ENCODE results near the gene ROGDI.

ROGDI gene, protein sequence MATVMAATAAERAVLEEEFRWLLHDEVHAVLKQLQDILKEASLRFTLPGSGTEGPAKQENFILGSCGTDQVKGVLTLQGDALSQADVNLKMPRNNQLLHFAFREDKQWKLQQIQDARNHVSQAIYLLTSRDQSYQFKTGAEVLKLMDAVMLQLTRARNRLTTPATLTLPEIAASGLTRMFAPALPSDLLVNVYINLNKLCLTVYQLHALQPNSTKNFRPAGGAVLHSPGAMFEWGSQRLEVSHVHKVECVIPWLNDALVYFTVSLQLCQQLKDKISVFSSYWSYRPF

DNA sequence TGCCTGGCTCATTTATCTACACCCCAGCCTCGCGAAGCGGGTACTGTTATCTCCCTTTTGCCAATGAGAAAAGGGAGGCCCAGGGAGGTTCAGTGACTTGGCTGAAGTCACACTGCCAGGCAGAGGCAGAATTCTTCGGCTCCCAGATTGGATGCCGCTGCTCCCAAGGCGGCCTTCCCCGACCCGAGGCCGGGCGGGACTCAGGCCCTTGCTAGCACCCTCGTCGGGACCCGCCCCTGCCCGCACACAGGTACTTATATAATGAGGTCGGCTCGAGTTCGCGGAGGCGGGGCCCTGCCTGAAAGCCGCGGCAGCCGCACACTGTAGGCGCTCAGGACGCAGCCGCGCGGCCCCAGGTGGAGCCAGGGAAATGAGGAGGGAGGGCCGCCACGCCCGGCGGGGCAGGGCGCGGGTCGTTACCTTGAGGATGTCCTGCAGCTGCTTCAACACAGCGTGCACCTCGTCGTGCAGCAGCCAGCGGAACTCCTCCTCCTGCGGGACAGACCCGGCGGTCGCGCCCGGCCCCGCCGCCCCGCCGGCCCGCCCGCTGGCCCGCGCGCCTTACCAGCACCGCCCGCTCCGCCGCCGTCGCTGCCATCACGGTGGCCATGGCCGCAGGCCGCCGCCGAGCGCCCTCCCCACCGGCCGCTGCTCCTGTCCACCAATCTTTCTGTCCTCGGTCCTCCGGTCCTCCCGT, at the start of gene ROGDI:
TSS of gene ROGDI (minus strand) at position 672 of the 697 bp plus-strand sequence. CDS start at position 610, 62 bp downstream.
- DNase-seq (ENCODE audit: low read depth in 2 of 2), result peak; percentile 38 to 41

DNA sequence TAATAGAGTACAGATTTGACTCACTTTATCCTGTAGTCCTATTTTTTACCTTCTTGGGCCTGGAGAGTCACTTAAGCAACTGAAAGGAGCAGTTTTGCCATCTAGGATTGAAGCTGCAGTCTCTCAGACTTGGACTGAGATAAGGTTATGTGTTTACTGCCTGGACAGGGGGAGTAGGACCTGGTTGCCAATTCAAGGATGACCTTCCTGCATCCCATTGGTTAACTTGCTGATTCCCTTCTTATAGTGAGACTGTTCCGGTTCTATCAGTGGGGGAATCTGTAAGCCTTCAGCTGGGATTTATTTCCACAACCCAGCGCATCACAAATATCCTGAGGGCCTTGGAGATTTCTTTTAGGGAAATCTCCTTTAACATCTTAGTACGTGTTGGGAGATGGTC, 47.8 kb upstream of the ROGDI start:
- no peak for DNase-seq (ENCODE audit: low read depth in 2 of 2)

DNA sequence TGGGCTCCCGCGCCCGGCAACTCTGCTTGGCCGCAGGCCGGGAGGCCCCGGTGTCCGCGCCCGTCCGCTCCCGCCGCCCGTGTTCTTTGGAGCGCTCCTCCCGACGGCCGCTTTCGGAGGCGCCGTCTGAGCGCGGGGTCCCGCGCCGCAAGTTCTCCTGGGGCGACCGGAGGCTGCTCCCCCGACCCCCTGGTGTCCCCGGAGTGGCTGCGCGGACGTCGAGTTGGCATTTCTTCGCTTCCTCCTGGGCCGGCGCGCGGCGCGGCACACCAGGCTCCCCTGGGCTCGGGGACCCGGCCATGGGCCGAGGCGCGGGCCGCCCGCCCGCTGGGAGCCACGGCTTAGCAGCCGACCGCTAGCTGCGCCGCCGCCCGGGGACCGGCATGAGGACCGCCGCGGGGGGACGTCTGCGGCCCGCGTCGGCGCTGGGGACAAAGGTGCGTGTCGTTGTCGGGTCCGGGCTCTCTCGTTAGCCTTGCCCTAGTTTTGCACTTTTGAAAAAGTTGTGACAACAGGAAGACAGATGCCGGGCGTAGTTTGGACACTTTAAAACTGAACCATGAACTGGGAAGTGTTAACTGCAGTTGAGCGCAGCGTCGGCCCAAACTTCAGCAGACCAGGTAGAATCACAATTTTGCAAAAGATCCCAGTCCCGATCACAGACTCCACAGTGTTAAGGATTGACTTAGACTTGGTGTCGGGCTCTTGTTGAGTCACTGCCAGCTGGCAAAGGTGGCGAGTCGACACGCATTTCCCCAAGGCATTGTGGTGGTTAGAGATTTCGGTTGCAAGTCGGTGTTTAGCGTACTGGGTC, 45.5 kb upstream of the ROGDI start:
- no peak for DNase-seq (ENCODE audit: low read depth in 2 of 2)

DNA sequence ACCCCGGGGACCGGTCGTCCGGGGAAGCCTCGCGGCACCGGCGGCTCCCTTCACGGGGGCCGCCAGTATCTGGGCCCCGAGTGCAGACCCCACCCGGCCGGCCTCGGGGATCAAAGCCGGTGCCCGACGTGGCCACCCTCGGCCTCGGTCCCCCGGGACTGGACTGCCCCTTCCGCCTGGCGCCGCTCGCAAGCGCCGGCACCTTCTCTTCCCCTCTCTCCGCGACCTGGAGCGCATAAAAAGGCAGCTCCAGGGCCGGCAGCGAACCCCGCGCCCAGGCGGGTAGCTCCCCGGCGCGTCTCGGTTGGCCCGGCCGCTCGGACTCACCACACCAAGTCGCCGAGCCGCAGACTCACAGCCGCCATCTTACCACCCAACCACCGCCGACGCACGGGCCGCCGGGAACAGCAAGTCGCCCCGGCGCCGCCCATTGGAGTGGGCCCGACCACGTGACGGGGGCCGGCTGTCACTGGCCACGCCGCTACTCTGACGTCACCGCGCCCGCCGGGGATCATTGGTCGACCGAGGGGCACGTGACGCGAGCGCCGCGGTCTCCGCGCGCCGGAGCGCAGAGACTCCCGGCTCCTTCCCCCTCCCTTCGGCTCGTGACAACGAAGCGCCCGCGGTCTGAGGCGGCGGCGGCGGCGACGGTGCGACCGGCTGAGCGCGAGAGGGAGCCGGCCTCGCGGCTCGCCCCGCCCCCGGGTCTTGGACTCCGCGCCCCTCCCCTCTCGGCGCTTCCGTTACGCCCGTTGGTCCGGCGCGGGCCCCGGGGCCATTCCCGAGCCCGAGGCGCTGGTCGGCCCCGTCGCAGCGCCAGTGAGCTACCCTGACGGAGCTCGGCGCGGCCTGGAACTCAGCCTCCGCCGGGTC, 44.7 kb upstream of the ROGDI start, which contains the start of the genes GLYR1 and UBN1:
TSS of gene GLYR1 (minus strand) at position 388 of the 873 bp plus-strand sequence. CDS start at position 365, 23 bp downstream.
TSS of gene UBN1 (plus strand) at position 581 of the 873 bp plus-strand sequence. CDS start 5,437 bp downstream, outside the sequence.
- DNase-seq (ENCODE audit: low read depth in 2 of 2), result peak; percentile 99

DNA sequence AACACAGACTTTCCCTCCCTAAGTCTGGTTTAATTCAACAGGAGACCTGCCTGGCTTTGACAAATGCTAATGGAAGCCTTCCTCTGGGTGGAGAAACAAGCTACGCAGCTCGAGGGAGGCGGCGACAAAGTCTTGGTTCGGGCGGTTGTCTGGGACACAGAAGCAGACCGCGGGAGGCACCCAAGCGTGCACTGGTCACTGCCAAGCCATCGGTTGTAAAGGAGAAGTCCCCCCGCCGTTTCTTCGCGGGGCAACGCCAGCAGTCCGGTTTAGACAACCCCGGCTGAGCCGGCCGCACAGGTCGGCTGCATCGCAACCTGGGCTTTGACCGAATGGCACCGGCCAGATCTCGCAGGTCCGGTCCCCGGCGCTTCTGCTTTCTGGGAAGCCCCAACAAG, 44.1 kb upstream of the ROGDI start:
- no peak for DNase-seq (ENCODE audit: low read depth in 2 of 2)

DNA sequence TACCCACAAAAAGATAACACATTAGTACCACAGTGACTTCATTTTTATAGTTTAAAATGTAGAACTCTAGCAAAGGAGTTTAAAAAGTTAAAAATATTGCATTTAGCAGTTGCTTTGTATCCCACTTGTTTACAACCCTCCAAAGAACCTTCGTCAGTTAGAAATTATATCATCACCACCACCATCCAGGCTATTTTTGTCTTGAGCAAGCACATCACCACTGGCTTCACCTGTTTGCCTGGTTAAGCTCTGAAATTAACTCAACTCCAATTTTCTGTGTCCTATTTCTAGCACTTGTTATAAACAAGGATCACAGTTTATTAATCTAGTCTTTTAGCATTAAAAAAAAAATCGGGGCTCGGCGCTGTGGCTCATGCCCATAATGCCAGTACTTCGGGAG, 38.6 kb upstream of the ROGDI start:
- no peak for DNase-seq (ENCODE audit: low read depth in 2 of 2)

DNA sequence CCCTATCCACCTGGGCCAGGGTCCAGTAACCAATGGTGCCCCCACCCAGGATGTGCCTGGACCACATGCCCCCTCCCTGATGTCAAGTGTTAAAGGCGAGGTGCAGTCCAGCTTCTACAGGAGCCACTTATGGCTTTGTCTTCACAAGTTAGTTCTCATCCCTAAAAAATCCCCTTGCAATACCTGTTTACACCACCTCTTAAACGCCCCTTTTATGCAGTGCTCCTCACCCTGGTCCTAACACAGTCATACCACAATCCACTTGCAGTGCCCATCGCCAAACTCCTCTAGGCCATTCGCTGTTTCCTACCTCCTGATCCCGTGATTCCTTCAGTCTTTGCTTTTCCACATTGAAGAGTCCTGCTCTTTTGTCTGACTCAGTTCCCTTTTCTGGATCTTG, 37.5 kb upstream of the ROGDI start:
- no peak for DNase-seq (ENCODE audit: low read depth in 2 of 2)

DNA sequence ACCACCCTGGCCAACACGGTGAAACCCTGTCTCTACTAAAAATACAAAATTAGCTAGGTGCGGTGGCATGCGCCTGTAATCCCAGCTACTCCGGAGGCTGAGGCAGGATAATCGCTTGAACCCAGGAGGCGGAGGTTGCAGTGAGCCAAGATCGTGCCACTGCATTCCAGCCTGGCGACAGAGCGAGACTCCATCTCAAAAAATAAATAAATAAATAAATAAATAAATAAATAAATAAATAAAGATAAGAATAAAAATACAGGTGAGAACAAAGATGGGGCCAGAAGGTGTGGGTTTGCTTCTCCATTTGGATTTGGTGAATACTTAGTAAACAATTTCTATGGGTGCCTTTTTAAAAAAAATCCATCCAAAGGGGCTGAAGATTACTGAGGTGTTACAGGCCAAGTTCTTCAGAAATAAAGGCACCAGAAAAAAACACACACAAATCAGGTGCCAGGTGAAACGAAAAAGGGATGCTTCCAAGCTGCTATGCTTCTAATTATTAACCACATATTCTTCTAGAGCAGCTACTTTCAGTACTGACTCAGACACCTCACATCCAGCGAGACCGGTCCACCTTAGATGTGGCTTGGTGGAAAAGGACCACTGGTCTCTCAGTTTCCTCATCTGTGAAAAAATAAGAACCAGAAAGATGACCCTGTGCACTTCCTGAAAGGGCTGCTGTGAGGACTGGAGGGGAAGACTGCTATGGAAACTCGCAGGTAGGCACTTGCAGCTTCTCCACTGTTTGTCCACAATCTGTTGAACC, 35.5 kb upstream of the ROGDI start:
- no peak for DNase-seq (ENCODE audit: low read depth in 2 of 2)

DNA sequence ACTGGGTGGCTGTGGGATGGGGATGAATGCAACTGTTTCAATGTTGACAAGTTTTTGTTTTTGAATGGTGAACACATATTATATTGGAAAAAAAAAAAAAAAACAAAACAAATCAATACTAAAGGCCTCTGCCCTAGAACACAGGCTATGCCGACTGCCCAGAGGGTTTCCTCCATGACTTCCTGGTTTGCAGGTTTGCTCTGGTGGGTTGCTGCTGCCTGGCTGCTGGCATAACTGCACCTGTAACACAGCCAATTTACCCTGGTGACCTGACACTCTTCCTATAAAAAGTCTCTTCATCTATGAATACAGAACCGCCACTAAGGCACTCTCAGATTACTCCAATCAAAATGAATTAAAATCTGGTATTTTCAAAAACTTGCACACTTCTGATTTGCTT, 34.3 kb upstream of the ROGDI start:
- no peak for DNase-seq (ENCODE audit: low read depth in 2 of 2)

DNA sequence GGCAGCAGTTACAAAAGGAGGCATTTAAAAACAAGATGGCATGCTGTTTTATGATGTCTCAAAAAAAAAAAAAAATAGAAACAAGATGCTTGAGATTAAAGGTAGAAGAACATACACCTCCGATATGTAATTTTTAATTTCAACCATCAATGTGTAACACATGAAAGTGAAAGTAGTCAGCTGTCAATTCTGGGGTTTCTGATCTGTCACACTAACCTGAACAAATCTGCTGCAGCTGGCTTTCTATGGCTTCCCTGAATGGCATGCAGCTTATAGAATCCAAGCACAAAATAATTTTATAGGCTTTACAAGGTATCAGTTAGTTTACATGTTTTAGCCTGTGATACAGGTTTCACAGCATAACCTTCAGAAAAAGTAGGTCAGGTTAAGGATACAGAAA, 31.2 kb upstream of the ROGDI start:
- no peak for DNase-seq (ENCODE audit: low read depth in 2 of 2)

DNA sequence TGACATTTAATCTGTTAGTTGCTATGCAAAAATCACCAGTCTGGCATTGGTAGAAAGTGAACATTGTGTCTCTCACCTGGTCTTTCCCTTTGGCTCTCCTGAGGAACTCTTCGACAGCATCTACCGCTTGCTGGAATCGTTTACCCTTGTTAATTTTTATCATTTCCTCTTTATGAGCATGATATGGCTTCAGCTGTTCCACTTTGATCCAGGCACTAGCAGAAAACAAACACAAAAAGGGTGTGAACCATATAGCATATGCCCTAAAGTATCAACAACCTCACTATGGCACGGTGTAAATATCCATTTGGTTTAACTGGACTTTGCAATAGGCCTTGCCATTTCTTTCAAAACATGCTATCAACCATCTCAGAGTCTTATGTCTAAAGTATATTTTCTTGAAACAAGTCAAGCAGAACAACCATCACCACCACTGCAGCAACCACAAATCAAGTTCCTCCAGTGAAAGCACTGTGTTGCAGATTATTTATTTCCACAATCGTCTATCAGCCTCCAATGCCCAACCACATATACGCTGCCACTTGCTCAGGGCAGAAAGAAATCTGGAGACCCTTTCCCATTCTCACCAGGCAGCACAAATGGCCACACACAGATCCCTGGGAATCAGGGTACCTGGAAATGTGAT, 30.4 kb upstream of the ROGDI start:
- no peak for DNase-seq (ENCODE audit: low read depth in 2 of 2)

DNA sequence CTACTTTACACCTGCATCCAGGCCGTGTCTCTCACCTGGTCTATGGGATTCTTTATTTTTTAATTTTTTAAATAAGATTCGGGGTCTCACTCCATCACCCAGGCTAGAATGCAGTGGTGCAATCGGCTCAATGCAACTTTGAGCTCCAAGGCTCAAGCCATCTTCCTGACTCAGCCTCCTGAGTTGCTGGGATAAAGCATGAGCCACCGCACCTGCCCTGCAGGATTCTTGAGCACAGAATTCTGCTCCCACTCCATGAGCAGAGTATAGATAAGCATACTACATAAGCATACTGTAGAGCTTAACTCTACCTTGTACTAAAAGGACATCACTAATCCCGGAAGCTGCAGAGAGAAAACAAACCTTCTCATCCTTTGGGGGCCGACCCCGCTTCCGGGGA, 29.2 kb upstream of the ROGDI start:
- no peak for DNase-seq (ENCODE audit: low read depth in 2 of 2)

DNA sequence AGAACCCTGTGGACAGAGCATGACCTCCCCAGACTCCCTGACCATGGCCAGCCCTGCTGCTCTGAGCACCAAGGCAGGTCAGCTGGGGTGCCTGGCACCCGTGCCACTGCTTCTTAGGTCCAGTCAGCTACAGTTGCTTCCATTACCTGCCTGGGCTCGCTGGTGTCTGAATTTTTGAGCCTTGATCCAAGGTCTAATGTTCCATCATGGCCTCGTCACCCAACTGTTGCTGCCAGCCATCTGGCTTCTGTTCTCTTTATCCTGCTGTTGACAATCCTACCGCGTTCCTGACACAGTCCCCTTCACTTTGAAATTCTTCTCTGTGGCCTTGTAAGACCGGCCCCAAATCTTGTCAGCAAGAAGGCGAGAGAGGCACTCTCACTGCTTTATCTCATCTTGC, 28.0 kb upstream of the ROGDI start:
- no peak for DNase-seq (ENCODE audit: low read depth in 2 of 2)

DNA sequence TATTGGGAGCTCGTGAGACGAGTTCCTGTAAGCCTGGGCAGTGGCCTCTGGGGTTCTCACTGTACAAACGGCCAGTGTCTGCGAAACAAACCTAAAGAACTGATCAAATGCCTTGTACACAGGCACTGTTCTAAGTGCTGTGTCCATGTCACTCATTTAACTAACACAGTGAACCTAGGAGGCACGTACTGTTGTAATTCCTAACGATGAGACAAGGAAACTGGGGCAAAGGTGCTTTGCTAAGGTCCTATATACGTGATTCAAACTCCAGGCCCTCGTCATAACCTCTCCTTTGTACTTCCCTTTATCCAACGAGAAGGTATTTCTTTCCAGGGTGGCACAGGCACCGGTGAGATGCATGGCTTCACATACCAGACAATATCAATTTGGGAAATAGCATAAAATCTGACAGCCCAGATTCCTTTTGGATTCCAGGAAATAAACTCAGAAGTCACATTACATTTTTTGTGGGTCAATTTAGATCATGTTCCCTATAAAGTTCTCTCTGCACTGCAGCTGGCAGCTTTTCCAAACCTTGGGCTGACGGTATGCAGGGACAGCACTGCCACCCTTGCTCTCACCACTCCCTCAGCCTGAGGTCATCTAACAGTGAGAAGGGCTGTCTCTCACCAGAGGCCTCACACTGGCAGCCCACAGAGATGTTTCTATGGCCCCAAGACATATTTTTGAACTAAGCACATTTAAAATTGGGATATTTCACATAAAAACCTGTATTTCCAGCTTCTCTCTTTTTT, 26.3 kb upstream of the ROGDI start:
- no peak for DNase-seq (ENCODE audit: low read depth in 2 of 2)

DNA sequence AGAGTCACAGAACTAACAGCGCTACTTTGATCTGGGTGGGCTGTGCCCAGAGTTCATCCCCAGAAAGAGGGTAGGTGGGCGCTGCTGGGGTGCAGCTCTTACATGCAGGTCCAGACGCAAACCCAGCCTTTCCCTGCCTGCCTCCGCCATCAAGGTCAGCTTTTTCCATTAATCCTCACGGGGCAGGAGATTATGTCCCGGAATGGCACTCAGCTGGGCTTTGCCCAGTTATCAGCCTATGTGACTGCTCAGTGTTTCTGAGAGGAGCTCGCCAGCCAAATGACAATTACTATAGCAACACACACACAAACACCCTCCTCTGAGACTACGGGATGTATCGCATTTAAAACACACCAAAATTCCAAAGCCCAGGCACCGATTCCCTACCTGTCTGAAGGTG, 24.5 kb upstream of the ROGDI start:
- DNase-seq (ENCODE audit: low read depth in 2 of 2), result no peak

DNA sequence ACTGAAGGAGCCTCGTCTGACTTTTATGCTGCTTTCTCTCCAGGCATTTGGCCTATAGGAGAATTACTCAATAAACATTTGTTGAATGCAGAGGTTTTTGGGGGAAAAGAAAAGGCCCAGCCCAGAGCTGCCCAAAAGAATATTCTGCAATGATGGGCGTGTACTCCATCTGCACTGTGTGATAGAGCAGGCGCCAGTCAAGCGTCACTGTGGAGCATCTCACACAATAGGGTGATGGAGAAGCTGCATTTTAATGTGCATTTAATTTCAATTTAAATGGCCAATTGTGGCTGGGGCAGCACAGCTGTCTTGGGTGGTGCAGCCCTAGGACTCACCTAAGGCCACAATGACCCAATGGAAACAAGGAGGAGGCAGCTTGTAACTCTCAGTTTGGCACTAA, 24.1 kb upstream of the ROGDI start:
- no peak for DNase-seq (ENCODE audit: low read depth in 2 of 2)

DNA sequence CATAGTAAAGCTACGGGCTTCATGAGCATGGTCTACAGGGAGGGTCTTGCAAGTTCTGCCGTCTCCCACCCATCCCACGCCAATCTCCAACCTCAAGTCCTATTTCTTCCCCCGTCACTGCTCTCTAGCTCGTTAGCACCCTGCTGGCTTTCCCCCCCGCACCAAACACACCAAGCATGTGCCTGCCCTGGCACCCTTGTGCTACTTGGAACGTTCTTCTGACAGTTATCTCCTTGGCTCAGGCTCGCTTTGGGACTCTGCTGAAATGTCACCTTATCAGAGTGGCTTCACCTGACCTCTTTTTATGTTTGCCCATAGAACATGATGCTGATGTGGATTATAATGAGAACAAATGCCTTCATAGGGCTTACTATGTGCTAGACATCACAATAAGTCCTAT, 22.8 kb upstream of the ROGDI start:
- no peak for DNase-seq (ENCODE audit: low read depth in 2 of 2)

DNA sequence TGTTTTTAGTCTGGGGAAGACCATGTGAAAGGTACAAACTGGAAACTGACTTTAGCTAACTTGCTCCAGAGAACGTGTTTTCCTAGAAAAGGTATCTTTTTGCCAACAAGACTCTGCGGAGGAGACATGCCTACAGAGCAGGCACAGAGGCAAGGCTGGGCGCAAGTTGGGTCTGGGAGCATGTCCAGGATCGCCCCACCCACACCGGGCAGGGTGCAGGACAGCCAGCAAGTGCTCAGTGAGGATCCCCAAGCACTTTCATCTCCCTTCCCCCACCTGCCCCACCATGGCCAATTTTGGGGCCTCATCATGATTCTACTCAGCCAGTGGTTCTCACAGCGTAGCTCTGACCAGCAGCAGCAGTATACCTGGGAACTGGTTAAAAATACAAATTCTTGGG, 18.2 kb upstream of the ROGDI start:
- DNase-seq (ENCODE audit: low read depth in 2 of 2), result no peak

DNA sequence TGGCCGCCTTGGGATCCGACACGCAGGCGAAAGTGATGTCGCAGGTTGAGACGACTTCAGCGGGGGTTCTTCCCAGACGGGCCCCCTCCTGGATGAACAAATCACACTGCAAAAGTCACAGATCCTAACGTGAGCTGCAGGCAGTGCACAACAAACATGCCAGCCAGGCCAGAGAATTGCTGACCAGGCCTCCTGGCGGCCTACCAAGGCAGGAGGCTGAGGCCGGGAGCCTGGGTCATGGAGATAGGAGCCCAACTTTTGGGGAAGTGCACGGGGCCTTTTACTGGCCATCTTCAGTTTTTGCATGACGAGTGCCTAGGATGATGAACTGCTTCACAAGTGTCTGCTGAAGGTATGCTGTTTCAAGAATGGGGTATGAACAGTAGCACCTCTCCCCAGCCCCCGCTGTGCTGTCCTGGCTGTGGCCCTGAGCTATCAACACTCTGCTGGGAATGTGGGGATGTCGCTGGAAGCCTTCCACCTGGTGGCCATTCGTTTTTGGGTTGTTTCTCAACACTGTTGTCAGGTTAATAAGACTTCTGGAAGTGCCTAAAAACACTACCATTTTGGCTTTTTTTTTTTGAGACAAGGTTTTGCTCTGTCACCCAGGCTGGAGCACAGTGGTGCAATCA, 12.2 kb upstream of the ROGDI start:
- DNase-seq (ENCODE audit: low read depth in 2 of 2), result no peak
